HPDE6-E6E7 (cell line): ENCODE data around the gene LY6G5B.

Experiments used
- DNase-seq: peaks from one replicate; pipeline ENCODE4 v3.0.0; 2011; ENCODE audit warnings: missing footprints; ENCODE audit errors: extremely low spot score

Gene LY6G5B

GRCh38 chr6:31663126-31663960 is 6.4 kb upstream of the LY6G5B start:
- no peak for DNase-seq

- DNase-seq, result no peak
Measured at GRCh38 chr6:31663961-31664789, 5.6 kb upstream of the LY6G5B start.

- DNase-seq, result peak; percentile 70
Measured at GRCh38 chr6:31664790-31665500, 4.8 kb upstream of the LY6G5B start, which contains the start of gene GPANK1. TSS of gene GPANK1 (minus strand) at chr6:31664997. CDS start at chr6:31664478, 519 bp downstream.

GRCh38 chr6:31665501-31666336 is 4.1 kb upstream of the LY6G5B start, which contains the start of gene CSNK2B:
TSS of gene CSNK2B (plus strand) at chr6:31666080. CDS start at chr6:31666832, 752 bp downstream.
- DNase-seq, result peak; percentile 96

GRCh38 chr6:31666337-31666965 is 3.3 kb upstream of the LY6G5B start:
- DNase-seq, result no peak

- no peak for DNase-seq
Measured at GRCh38 chr6:31676322-31676903, 6.6 kb downstream of the LY6G5B start.

GRCh38 chr6:31676904-31677303 is 7.1 kb downstream of the LY6G5B start:
- DNase-seq, result no peak

GRCh38 chr6:31677955-31678354 is 8.2 kb downstream of the LY6G5B start:
- DNase-seq, result no peak

GRCh38 chr6:31680226-31681134 is 10.7 kb downstream of the LY6G5B start, which contains the start of gene LY6G5C:
TSS of gene LY6G5C (minus strand) at chr6:31681067. CDS start at chr6:31680373, 694 bp downstream.
- peak; percentile 69 for DNase-seq

- no peak for DNase-seq
Measured at GRCh38 chr6:31681135-31681671, 11.4 kb downstream of the LY6G5B start.

- DNase-seq, result no peak
Measured at GRCh38 chr6:31683591-31683990, 13.8 kb downstream of the LY6G5B start.

GRCh38 chr6:31686483-31686882 is 16.7 kb downstream of the LY6G5B start:
- DNase-seq, result no peak

- DNase-seq, result no peak
Measured at GRCh38 chr6:31687321-31687720, 17.5 kb downstream of the LY6G5B start.

GRCh38 chr6:31687860-31688693 is 18.3 kb downstream of the LY6G5B start:
- no peak for DNase-seq

GRCh38 chr6:31689249-31690110 is 19.7 kb downstream of the LY6G5B start:
- DNase-seq, result no peak

GRCh38 chr6:31690231-31691077 is 20.7 kb downstream of the LY6G5B start:
- DNase-seq, result no peak
